IMR-90 (cell line): ENCODE measurements around the gene TMEM131. TPM values are rescaled to one million over a fixed set of nuclear protein-coding genes. Genes with fewer than 3 reads are reported as not detected.

ENCODE experiments used
- ATAC-seq: fragments of 200-7000 bp; cut with Tn5 transposase; 2 replicates; pipeline ENCODE4 v1.9.1; 2020; ENCODE audit warnings: low read depth, mild to moderate bottlenecking, moderate library complexity
- BruUV-seq: library from RNA; stranded (reverse); fragments of 400-500 nt; replicated peaks from 2 replicates; lab custom pipeline; 2021; lab: Mats Ljungman, UMichigan
- CTCF ChIA-PET: fragments of 300-600 bp; formaldehyde crosslinking; extraction: SDS; loops from one replicate; lab custom pipeline; 2021; ENCODE audit warnings: antibody characterized with exemption; lab: Yijun Ruan, JAX
- POLR2A ChIA-PET: fragments of 300-600 bp; sonication (Branson Sonifier 250); formaldehyde crosslinking; loops from one replicate; lab custom pipeline; 2022; ENCODE audit warnings: antibody characterized with exemption; ENCODE audit not compliant: unreplicated experiment; lab: Charles Lee
- DNase-seq: peaks from one replicate; pipeline ENCODE4 v3.0.0; 2013
- H2AFZ ChIP-seq: replicated peaks from 2 replicates; pipeline ENCODE3; 2013; ENCODE audit warnings: low read length, mild to moderate bottlenecking; ENCODE audit not compliant: poor library complexity
- H2AK5ac ChIP-seq: 2 replicates; pipeline ENCODE4 v1.6.1; 2013; ENCODE audit warnings: low read depth, low read length, inconsistent platforms
- H2AK9ac ChIP-seq: replicated peaks from 2 replicates; pipeline ENCODE3; 2013; ENCODE audit warnings: mild to moderate bottlenecking, low read depth, low read length, moderate library complexity; ENCODE audit not compliant: poor library complexity
- H2BK120ac ChIP-seq: 2 replicates; pipeline ENCODE4 v1.6.1; 2013; ENCODE audit warnings: low read depth, low read length, inconsistent platforms
- H2BK15ac ChIP-seq: 3 replicates; pipeline ENCODE4 v1.6.1; 2013; ENCODE audit warnings: low read depth, low read length, inconsistent platforms
- H2BK20ac ChIP-seq: 2 replicates; pipeline ENCODE4 v1.6.1; 2013; ENCODE audit warnings: low read depth, mild to moderate bottlenecking, inconsistent platforms, low read length, moderate library complexity
- H2BK5ac ChIP-seq: 2 replicates; pipeline ENCODE4 v1.6.1; 2013; ENCODE audit warnings: mild to moderate bottlenecking, low read depth, low read length, inconsistent platforms; ENCODE audit not compliant: poor library complexity, severe bottlenecking
- H3K14ac ChIP-seq: replicated peaks from 2 replicates; pipeline ENCODE4 v1.6.1; 2013; ENCODE audit warnings: low read depth, low read length, inconsistent platforms
- H3K18ac ChIP-seq: 2 replicates; pipeline ENCODE4 v1.6.1; 2013; ENCODE audit warnings: low read depth, low read length, control low read depth
- H3K23ac ChIP-seq: 2 replicates; pipeline ENCODE4 v1.6.1; 2013; ENCODE audit warnings: low read depth, low read length, inconsistent platforms
- H3K27ac ChIP-seq: 2 replicates; pipeline ENCODE4 v1.5.1; 2013; ENCODE audit warnings: mild to moderate bottlenecking, control low read depth, low read length; ENCODE audit not compliant: insufficient read depth
- H3K27me3 ChIP-seq: 2 replicates; pipeline ENCODE4 v1.6.1; 2013; ENCODE audit warnings: low read length; ENCODE audit not compliant: control insufficient read depth, insufficient read depth
- H3K36me3 ChIP-seq: 2 replicates; pipeline ENCODE4 v1.6.1; 2013; ENCODE audit warnings: low read length, mixed read lengths; ENCODE audit not compliant: control insufficient read depth, insufficient read depth
- H3K4ac ChIP-seq: 2 replicates; pipeline ENCODE4 v1.6.1; 2013; ENCODE audit warnings: low read depth, low read length, inconsistent platforms
- H3K4me1 ChIP-seq: 2 replicates; pipeline ENCODE4 v1.6.1; 2013; ENCODE audit warnings: low read length, mixed read lengths; ENCODE audit not compliant: control insufficient read depth, insufficient read depth
- H3K4me2 ChIP-seq: 2 replicates; pipeline ENCODE4 v1.6.1; 2013; ENCODE audit warnings: low read depth, mild to moderate bottlenecking, control low read depth, low read length, moderate library complexity
- H3K4me3 ChIP-seq: 2 replicates; pipeline ENCODE4 v1.5.1; 2013; ENCODE audit warnings: low read depth, mild to moderate bottlenecking, control low read depth, low read length, moderate library complexity; ENCODE audit not compliant: insufficient read depth
- H3K56ac ChIP-seq: 2 replicates; pipeline ENCODE4 v1.6.1; 2013; ENCODE audit warnings: low read length, inconsistent platforms; ENCODE audit not compliant: insufficient read depth; ENCODE audit errors: extremely low read depth
- H3K79me1 ChIP-seq, 2 experiments: 2 replicates each; pipeline ENCODE4 v1.6.1; 2013; ENCODE audit warnings: low read length in 2 of 2, inconsistent platforms in 1 of 2, low read depth in 1 of 2
- H3K9ac ChIP-seq: 2 replicates; pipeline ENCODE4 v1.6.1; 2013; ENCODE audit warnings: low read depth, low read length, control low read depth
- H3K9me1 ChIP-seq: 2 replicates; pipeline ENCODE4 v1.6.1; 2013; ENCODE audit warnings: low read length, inconsistent platforms; ENCODE audit not compliant: insufficient read depth
- H3K9me3 ChIP-seq: 2 replicates; pipeline ENCODE4 v1.6.1; 2013; ENCODE audit warnings: low read length; ENCODE audit not compliant: control insufficient read depth, insufficient read depth
- H4K20me1 ChIP-seq: 2 replicates; pipeline ENCODE4 v1.6.1; 2013; ENCODE audit warnings: low read length, inconsistent platforms; ENCODE audit not compliant: insufficient read depth
- H4K5ac ChIP-seq: 2 replicates; pipeline ENCODE4 v1.6.1; 2013; ENCODE audit warnings: mild to moderate bottlenecking, low read depth, low read length, control low read depth
- H4K8ac ChIP-seq, 2 experiments: 2 replicates each; pipeline ENCODE4 v1.6.1; 2013; ENCODE audit warnings: low read depth in 2 of 2, low read length in 2 of 2, control low read depth in 1 of 2, inconsistent platforms in 1 of 2
- H4K91ac ChIP-seq: 2 replicates; pipeline ENCODE4 v1.6.1; 2013; ENCODE audit warnings: low read depth, low read length, inconsistent platforms; ENCODE audit not compliant: insufficient read depth
- BHLHE40 ChIP-seq: fragments of 150-350 bp; IDR thresholded peaks from 2 replicates; pipeline ENCODE4 v1.6.1; 2016; ENCODE audit warnings: mild to moderate bottlenecking, low read depth, low read length
- CHD1 ChIP-seq: IDR thresholded peaks from 2 replicates; pipeline ENCODE4 v1.6.1; 2012; ENCODE audit warnings: low read depth, low read length, improper control_type of control experiment
- FOS ChIP-seq: fragments of 150-350 bp; IDR thresholded peaks from 2 replicates; pipeline ENCODE4 v1.6.1; 2016; ENCODE audit warnings: low read depth, low read length
- MAFK ChIP-seq: IDR thresholded peaks from 2 replicates; pipeline ENCODE4 v1.6.1; 2012; ENCODE audit warnings: low read depth, low read length, improper control_type of control experiment
- MAZ ChIP-seq: IDR thresholded peaks from 2 replicates; pipeline ENCODE4 v1.6.1; 2012; ENCODE audit warnings: low read depth, mild to moderate bottlenecking, low read length, improper control_type of control experiment, moderate library complexity, borderline replicate concordance
- MXI1 ChIP-seq: IDR thresholded peaks from 2 replicates; pipeline ENCODE4 v1.6.1; 2012; ENCODE audit warnings: low read depth, mild to moderate bottlenecking, low read length, moderate library complexity, borderline replicate concordance
- NFE2L2 ChIP-seq: fragments of 150-350 bp; IDR thresholded peaks from 2 replicates; pipeline ENCODE4 v1.6.1; 2016; ENCODE audit warnings: low read depth, mild to moderate bottlenecking, low read length
- POLR2A ChIP-seq: IDR thresholded peaks from 2 replicates; pipeline ENCODE4 v1.6.1; 2012; ENCODE audit warnings: mild to moderate bottlenecking, low read depth, low read length
- RAD21 ChIP-seq: IDR thresholded peaks from 2 replicates; pipeline ENCODE4 v1.6.1; 2012; ENCODE audit warnings: low read length, improper control_type of control experiment
- RCOR1 ChIP-seq: IDR thresholded peaks from 2 replicates; pipeline ENCODE4 v1.6.1; 2012; ENCODE audit warnings: mild to moderate bottlenecking, low read length, improper control_type of control experiment; ENCODE audit not compliant: insufficient replicate concordance
- RFX5 ChIP-seq: IDR thresholded peaks from 2 replicates; pipeline ENCODE4 v1.8.0; 2012; ENCODE audit warnings: low read depth, mild to moderate bottlenecking, low read length, moderate library complexity
- SMC3 ChIP-seq: fragments of 150-350 bp; IDR thresholded peaks from 2 replicates; pipeline ENCODE4 v1.6.1; 2016; ENCODE audit warnings: low read depth, mild to moderate bottlenecking, antibody characterized with exemption, low read length, moderate library complexity
- WGBS, 2 experiments: methylation state at CpG; one replicate each; pipeline versions ENCODE4 v1.1.5 to v1.1.7; 2013; ENCODE audit warnings: missing lambda C conversion rate in 2 of 2; ENCODE audit not compliant: insufficient read length in 1 of 2; ENCODE audit errors: extremely low coverage in 2 of 2; 5-methylcytosine and 5-hydroxymethylcytosine counted together
- dilution Hi-C: fragments of 300-500 bp; cut with HindIII; formaldehyde crosslinking; loops from one replicate; pipeline ENCODE4 v1.14.3; 2018; ENCODE audit warnings: low sequenced_read_pairs; ENCODE audit not compliant: unreplicated experiment
- in situ Hi-C: fragments of 300-500 bp; cut with MboI; formaldehyde crosslinking; loops from 3 replicates; pipeline ENCODE4 v1.14.3; 2019; ENCODE audit warnings: low sequenced_read_pairs, inconsistent platforms, mixed read lengths
- intact Hi-C: fragments of 100-400 bp; cut with micrococcal nuclease; formaldehyde crosslinking; loops from 2 replicates; pipeline ENCODE4 v1.10.0; 2022
- polyA plus RNA-seq, 3 experiments: library from polyadenylated mRNA; depleted of rRNA; stranded (reverse); fragments of >200 nt; gene quantifications; 2 replicates each; pipeline ENCODE4 v1.2.3, GENCODE V29; 2012; ENCODE audit warnings: low replicate concordance in 1 of 3
- total RNA-seq: library from RNA; depleted of rRNA; stranded (reverse); fragments of >200 nt; gene quantifications from 2 replicates; pipeline ENCODE4 v1.2.3, GENCODE V29; 2012
- TF ChIP-seq, protein P1 (sequence below): fragments of 150-350 bp; IDR thresholded peaks from 2 replicates; pipeline ENCODE4 v1.6.1; 2016; ENCODE audit warnings: low read depth, mild to moderate bottlenecking, low read length, moderate library complexity, borderline replicate concordance
- TF ChIP-seq, protein P2 (sequence below): conservative IDR thresholded peaks from 2 replicates; pipeline ENCODE4 v1.5.1; 2012; ENCODE audit warnings: mild to moderate bottlenecking, low read depth, low read length, improper control_type of control experiment

TMEM131 gene
- total and polyA plus RNA-seq, 2 of the 4 experiments (the other 2 are of a cell fraction), result 13.3 to 14.0 TPM

GRCh38 chr2:97953853-97954252 is 41.9 kb downstream of the TMEM131 start:
- no peak overlapping the region for H3K4ac ChIP-seq
- peaks cover 12% of the 10 kb centered on the region for H3K4me1 ChIP-seq
- H3K9me3 ChIP-seq, result no peaks in the 10 kb centered on the region
- no peak overlapping the region for H3K4me3 ChIP-seq
- H3K79me1 ChIP-seq, result peaks cover 26 to 53% of the 10 kb centered on the region in 2 experiments
- peaks cover 27% of the 10 kb centered on the region for H4K20me1 ChIP-seq
- DNase-seq (no peak), ATAC-seq (no peak)
- H3K4me2 ChIP-seq, result no peak overlapping the region
- H3K9ac ChIP-seq, result no peak overlapping the region
- no peaks in the 10 kb centered on the region for H3K36me3 ChIP-seq
- BruUV-seq, result no TSS peak
- H2AK9ac ChIP-seq, result no peak overlapping the region
- H2AK5ac ChIP-seq, result no peak overlapping the region
- no peaks in the 10 kb centered on the region for H3K27me3 ChIP-seq
- no peak overlapping the region for H3K23ac ChIP-seq
- H3K18ac ChIP-seq, result no peak overlapping the region
- H4K8ac ChIP-seq, result no peak overlapping the region
- TF ChIP-seq CHD1 (no peak), MAZ (no peak), FOS (no peak), MXI1 (no peak), POLR2A (no peak), MAFK (no peak), RAD21 (no peak), NFE2L2 (no peak), RFX5 (no peak), SMC3 (no peak), BHLHE40 (no peak), RCOR1 (no peak)
- TF ChIP-seq, protein P1, sequence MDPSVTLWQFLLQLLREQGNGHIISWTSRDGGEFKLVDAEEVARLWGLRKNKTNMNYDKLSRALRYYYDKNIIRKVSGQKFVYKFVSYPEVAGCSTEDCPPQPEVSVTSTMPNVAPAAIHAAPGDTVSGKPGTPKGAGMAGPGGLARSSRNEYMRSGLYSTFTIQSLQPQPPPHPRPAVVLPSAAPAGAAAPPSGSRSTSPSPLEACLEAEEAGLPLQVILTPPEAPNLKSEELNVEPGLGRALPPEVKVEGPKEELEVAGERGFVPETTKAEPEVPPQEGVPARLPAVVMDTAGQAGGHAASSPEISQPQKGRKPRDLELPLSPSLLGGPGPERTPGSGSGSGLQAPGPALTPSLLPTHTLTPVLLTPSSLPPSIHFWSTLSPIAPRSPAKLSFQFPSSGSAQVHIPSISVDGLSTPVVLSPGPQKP, result no peak
- TF ChIP-seq, protein P2, sequence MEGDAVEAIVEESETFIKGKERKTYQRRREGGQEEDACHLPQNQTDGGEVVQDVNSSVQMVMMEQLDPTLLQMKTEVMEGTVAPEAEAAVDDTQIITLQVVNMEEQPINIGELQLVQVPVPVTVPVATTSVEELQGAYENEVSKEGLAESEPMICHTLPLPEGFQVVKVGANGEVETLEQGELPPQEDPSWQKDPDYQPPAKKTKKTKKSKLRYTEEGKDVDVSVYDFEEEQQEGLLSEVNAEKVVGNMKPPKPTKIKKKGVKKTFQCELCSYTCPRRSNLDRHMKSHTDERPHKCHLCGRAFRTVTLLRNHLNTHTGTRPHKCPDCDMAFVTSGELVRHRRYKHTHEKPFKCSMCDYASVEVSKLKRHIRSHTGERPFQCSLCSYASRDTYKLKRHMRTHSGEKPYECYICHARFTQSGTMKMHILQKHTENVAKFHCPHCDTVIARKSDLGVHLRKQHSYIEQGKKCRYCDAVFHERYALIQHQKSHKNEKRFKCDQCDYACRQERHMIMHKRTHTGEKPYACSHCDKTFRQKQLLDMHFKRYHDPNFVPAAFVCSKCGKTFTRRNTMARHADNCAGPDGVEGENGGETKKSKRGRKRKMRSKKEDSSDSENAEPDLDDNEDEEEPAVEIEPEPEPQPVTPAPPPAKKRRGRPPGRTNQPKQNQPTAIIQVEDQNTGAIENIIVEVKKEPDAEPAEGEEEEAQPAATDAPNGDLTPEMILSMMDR, result no peak
- ChIA-PET CTCF (no interaction called here), POLR2A (interaction anchor here (0.5 kb wide), 1 partner anchor 500 kb away, joined by 4 read pairs; no protein-coding TSS in a partner anchor)
- in situ Hi-C loops, result no loop called here
- intact Hi-C loops, result loop anchor here (5.0 kb wide), 2 partner anchors 42 to 82 kb away; no protein-coding TSS in a partner anchor
- H2BK5ac ChIP-seq, result no peak overlapping the region
- dilution Hi-C loops, result no loop called here
- H4K5ac ChIP-seq, result no peak overlapping the region
- no peak overlapping the region for H3K27ac ChIP-seq
- H2BK20ac ChIP-seq, result no peak overlapping the region
- no peak overlapping the region for H2BK15ac ChIP-seq
- no peak overlapping the region for H4K91ac ChIP-seq
- H2AFZ ChIP-seq, result no peak overlapping the region
- H2BK120ac ChIP-seq, result no peak overlapping the region
- peaks cover 19% of the 10 kb centered on the region for H3K9me1 ChIP-seq
- no CpG with 5 or more reads among the region's 4 CpGs for WGBS, 2 experiments
- no peak overlapping the region for H3K56ac ChIP-seq
- H3K14ac ChIP-seq, result no peak overlapping the region
